HG02623 (cell line): ENCODE results near the gene SURF6.
"Not testable (repeated sequence)": the region's sequence is repeated elsewhere in the genome, so short reads cannot be mapped to it uniquely, and the experiment has no call there.

Source experiments
- ATAC-seq: cut with Tn5 transposase; IDR thresholded peaks from one replicate; pipeline ENCODE4 v1.9.1; 2021; ENCODE audit warnings: moderate library complexity; ENCODE audit not compliant: unreplicated experiment

SURF6 gene

DNA sequence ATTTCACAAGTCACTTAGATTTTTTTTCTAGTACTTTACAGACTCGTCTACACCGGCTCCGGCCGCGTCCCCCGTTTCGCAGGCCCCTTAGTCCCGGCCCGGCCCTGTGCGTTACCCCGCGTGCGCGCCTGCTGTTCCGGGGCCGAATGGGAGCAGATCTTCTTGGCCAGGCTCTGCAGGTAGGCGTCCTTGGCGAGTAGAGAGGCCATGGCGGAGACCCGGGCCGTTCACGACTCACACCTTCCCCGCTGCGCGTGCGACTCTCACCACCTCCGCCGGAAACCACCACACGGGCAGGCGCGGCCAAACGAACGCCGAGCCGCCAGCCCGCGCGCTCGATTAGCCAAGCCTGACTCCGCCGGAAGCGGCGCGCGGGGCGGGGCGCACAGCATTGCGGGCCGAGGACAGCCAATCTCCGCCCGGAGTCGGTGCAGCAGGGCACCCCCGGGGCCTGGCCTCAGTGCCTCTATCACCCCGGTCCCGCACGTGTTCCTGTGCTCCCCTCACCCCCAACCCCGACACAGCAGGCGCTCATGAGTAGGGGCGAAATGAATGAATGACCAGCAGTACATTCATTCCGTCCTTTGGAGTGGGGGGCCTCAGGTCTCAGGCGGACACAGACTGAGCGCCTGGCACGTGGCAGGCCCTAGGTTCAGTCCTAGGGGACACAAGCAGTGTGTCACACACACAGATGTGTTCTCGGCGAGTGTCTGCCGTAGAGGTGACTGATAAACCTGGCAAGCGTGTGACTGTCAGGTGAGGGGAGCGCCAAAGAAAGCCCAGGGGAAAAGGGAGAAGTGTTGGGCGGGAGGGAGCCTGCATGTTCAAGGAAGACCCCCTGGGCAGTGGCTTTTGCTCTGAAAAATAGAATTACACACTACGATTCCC is at the start of gene SURF6:
SURF6 (minus strand) TSS at position 265 of the 888 bp plus-strand sequence; CDS start at position 209, 56 bp downstream.
- ATAC-seq = peak; percentile 85

DNA sequence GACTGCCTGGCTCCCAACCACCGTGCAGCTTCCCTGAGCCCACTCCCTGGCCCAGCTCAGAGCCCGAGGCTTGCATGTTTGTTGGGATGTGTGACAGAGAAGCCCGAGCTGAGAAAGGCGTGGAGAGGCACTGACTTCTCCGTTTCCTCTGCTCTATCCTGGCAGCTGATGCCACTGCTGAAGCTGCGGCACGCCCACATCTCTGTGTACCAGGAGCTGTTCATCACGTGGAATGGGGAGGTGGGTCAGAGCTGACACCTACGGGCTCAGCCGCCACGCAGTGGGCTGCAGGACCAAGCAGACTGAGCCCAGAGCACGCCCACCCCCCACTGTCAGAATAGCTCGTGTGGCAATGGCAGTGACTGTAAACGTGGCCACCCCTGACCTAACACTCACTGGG is 49.5 kb upstream of the SURF6 start:
- no peak for ATAC-seq

- ATAC-seq = no peak
These were observed 48.8 kb upstream of the SURF6 start for GRCh38 chr9:133384736-133385321.

DNA sequence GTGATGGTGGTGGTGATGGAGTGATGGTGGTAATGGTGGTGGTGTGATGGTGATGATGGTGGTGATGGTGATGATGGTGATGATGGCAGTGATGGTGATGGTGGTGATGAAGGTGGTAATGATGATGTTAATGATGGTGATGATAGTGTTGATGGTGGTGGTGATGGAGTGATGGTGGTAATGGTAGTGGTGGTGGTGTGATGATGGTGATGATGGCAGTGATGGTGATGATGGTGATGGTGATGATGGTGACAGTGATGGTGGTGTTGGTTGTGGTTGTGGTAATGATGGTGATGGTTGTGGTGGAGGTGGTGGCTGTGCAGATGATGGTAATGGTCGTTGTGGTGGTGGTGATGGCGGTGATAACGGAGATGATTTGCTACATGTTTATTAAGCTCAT is 47.5 kb upstream of the SURF6 start:
- ATAC-seq = no peak

DNA sequence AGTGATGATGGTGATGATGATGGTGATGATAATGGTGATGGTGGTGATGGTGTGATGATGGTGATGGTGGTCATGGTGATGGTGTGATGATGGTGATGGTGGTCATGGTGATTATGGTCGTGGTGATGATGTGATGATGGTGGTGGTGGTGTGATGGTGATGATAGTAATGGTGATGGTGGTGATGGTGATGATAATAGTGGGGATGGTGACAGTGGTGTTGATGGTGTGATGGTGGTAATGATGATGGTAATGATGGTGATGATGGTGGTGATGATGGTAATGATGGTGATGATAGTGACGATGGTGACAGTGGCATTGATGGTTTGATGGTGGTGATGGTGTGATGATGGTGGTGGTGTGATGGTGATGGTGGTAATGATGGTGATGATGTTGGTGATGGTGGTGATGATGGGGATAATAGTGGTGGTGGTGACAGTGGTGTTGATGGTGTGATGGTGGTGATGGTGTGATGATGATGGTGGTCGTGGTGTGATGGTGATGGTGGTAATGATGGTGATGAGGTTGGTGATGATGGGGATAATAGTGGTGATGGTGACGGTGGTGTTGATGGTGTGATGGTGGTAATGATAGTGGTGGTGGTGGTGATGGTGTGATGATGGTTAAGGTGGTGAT is 46.6 kb upstream of the SURF6 start:
- ATAC-seq = no peak

DNA sequence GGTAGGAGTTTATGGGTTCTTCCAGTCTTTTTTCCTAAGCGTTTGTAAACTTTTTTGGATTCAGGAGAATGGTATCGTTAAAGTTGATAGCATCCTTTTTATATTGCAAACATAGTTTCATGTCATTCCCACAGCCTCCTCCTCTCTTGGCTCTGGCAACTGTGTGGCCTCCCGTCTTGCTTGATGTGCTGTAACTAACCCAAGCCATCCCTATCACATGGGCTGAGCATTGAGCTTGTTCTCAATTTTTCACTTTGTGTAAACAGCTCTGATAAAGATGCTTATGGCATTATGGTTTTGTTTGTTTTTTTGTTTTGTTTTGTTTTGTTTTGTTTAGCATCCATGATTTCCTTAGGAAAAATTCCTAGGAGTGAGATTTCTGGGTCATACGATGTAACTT is 44.7 kb upstream of the SURF6 start:
- no peak for ATAC-seq

DNA sequence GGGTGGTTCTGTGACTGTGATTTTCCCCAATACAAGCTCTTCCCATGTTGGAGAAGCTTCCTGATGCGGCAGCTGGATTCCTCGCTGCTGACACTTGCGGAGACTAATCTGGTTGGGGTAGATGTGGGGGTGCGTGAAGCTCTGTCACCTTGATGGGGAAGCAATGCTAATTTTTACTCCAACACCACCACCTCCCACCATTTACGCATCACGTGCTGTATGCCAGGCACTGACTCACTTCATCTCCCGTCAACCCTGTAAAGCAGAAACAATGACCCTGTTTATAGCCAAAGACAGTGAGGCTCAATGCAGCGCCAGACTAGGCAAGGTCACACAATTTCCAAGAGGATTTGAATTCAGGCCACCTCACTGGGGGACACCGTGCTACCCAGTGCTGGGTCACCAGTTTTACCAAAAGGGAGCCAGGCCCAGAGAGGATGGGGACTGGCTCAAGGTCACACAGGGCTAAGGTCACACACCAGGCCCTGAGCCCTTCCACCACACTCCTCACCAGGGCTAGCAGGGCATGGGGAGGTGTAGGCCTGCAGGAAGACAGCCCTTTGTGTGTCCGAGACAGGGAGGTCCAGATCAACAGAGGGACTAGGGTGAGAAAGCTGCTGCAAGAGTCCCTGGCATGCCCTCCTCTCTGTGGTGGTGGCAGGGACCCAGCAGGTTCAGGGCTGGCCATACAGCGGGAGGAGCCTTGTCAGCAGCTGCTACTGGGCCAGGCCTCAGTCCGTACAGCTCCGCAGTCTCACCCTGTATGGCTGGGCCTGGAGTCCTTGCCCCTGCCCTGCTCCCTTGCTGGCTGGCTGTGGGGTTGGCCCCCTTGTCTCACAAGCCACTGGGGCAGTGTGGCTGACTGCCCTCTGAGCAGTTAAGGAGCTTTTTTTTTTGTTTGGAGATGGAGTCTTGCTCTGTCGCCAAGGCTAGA is 43.4 kb upstream of the SURF6 start:
- no peak for ATAC-seq

GRCh38 chr9:133378408-133378962 is 42.5 kb upstream of the SURF6 start:
- ATAC-seq = no peak

- no peak for ATAC-seq
These were observed 41.8 kb upstream of the SURF6 start for GRCh38 chr9:133377721-133378216.

GRCh38 chr9:133377280-133377679 is 41.3 kb upstream of the SURF6 start:
- not testable (repeated sequence) for ATAC-seq

DNA sequence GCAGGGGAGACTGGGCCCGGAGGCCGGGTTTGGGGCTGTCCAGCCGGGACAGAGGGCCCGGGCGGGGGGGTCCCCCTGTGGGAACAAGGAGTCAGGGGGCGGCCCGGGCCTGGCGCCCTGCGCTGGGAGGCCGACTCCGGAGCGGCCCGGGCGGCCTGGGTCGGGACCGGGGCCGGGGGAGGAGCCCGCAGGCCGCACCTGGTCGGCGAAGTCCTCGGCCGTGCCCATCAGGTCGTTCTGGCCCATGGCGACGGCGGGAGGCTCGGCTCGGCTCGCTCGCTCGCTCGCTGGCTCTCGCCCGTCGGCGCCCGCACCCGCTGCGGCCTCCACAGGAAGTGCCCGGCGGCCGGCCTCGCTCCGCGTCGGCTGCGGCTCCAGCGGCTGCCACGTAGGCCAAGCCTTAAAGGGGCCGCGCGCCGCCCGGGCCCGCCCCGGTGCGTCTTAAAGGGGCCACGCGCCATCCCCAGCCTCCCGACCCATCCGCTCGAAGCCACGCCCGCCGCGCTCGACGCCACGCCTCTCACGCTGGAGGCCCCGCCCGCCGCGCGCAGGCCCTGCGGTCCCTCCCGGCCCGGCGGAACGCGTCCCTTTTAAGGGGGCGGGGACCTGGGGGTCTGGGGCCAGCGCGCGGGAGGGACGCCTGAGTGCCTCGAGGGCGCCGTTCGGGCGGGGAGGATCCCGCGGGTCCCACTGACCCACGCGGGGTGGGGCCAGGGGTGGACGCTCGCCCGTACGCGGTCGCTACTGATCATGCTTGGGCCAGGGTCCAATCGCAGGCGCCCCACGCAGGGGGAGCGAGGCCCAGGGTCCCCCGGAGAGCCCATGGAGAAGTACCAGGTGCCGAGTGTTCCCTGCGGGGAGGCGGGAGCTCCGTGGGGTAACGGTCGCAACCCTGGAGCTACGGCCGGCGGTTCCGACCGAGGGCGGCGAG is 40.0 kb upstream of the SURF6 start, which contains the start of the genes STKLD1 and SURF4:
STKLD1 (plus strand) TSS at position 643 of the 931 bp plus-strand sequence; CDS start at position 751, 108 bp downstream.
SURF4 (minus strand) TSS at position 337 of the 931 bp plus-strand sequence; CDS start at position 246, 91 bp downstream.
- peak; percentile 85 for ATAC-seq

- peak; percentile 3 for ATAC-seq
These were observed 39.2 kb upstream of the SURF6 start for GRCh38 chr9:133375116-133375723.

- no peak for ATAC-seq
These were observed 38.7 kb upstream of the SURF6 start for GRCh38 chr9:133374612-133375115.

- no peak for ATAC-seq
These were observed 36.2 kb upstream of the SURF6 start for GRCh38 chr9:133372144-133372543.

DNA sequence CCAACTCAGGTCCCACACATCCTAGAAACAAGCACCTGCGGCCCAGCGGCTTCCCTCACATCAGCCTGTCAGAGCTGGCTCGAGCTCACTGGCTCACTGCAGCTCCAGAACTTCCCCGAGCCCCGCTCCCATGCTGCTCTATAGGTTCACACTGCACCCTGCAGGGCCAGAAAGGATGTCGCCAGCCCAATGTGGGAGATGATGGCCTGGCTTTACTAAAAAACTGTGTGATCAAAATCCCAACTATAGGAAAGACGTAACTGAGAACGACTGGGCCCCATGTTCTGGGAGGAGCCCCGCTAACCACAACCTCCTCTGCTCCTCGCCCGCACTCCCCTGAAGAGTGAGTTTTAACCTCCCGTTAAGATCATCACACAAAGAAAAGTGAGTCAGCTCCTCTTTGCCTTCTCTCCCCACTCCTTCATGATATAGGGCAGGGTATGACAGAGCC is 35.3 kb upstream of the SURF6 start:
- ATAC-seq = no peak

GRCh38 chr9:133370685-133371084 is 34.7 kb upstream of the SURF6 start:
- no peak for ATAC-seq

DNA sequence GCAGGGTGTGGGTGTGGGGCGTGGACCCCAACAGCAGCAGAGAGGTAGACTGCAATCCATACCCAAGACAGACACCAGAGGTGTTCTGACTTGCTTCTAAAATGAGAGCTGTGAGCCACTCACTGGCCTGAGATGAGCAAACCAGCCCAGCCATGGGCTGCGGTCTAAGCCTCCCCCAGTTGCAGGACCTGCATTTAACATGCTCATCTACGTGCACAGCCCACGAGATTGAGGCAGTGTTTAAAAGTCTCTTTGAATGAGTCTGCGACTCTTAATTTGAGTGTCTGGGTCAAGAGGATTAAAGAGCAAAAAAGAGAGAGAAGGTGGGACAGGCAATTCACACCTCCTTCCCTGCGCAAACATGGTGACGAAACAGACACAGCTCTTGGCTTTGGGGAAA is 33.9 kb upstream of the SURF6 start:
- ATAC-seq = no peak

- ATAC-seq = no peak
These were observed 33.4 kb upstream of the SURF6 start for GRCh38 chr9:133369422-133369821.
